Cardiac fibroblast (primary cell): ENCODE results near the gene SLC48A1.
A peak's percentile ranks its signal among the peaks of the same experiment; 100 is the strongest.
"Not testable (repeated sequence)": the region's sequence is repeated elsewhere in the genome, so short reads cannot be mapped to it uniquely, and the experiment has no call there.

Experiments
- DNase-seq, 2 donors: peaks; one replicate each; pipeline versions ENCODE4 v3.0.0 to v3.0.0-alpha.2; 2010; ENCODE audit warnings: low read depth in 2 of 2
- H3K4me3 ChIP-seq, 2 donors: replicated peaks in 1 of 2; 1 replicate in 1 of 2; 2 replicates in 1 of 2; pipeline ENCODE4 v1.5.1; 2011; ENCODE audit warnings: low read depth in 2 of 2, low read length in 2 of 2, mild to moderate bottlenecking in 2 of 2, moderate library complexity in 1 of 2
- CTCF ChIP-seq: IDR thresholded peaks from one replicate; pipeline ENCODE4 v1.5.1; 2011; ENCODE audit warnings: low read depth, mild to moderate bottlenecking, low read length, inconsistent platforms

The SLC48A1 gene

DNA sequence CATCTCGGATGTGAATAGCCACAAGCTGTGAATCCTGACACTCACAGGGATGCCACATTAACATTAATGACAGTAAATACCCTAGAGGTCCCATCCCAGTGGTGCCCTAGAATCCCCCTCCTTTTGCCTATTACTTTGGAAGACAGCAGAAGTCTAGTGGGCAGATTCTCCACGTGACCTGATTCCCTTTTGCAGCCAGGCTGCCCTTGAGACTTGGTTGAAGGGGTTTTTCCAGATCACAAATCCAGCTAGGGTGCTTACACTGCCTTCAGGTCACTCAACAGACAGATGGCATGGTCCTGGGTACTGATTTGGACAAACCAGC, 38.0 kb downstream of the SLC48A1 start:
- no peak for TF ChIP-seq CTCF
- DNase-seq: peak in 1 of 2 donors; percentile 15
- no peak overlapping the region for H3K4me3 ChIP-seq

GRCh38 chr12:47811581-47812484, 38.8 kb downstream of the SLC48A1 start:
- DNase-seq: peak; percentile 92 to 93
- H3K4me3 ChIP-seq: peak overlapping the region in 1 of 2 donors; percentile 16
- no peak for TF ChIP-seq CTCF

DNA sequence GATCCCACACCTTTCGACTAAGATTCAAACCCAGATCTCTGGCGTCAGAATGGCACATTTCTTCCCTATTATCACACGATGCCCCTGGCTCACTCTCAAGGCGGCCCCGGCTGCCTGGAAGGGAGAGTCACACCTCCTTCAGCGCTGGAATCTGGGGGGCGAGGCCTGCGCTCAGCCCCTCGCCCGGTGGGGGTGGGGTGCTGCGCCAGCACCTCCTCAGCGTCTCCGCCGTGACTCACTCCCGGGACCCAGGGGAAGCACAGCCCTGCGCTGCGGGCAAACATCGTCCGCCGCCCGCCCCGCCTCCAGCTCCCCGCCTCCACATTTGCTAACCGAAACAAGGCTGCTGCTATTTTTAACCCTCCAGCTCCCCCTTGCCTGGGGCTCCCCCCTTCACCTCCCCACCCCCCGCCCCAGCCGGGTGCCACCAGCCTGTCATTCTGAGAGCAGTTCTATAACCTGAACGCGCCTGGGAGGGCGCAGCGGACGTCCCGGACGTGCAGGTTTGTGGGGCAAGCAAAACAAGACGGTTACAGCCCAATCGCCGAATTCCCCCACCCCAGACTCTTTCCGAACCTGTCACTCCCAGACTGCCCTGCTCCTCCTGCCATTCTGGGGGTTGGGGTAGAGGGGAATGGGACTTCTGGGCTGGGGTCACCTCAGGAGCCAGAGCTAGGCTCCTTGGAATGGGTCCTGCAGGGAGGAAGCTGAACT, 39.9 kb downstream of the SLC48A1 start:
- peak; percentile 82 to 93 for DNase-seq
- H3K4me3 ChIP-seq: peak overlapping the region; percentile 19 to 38
- no peak for TF ChIP-seq CTCF

DNA sequence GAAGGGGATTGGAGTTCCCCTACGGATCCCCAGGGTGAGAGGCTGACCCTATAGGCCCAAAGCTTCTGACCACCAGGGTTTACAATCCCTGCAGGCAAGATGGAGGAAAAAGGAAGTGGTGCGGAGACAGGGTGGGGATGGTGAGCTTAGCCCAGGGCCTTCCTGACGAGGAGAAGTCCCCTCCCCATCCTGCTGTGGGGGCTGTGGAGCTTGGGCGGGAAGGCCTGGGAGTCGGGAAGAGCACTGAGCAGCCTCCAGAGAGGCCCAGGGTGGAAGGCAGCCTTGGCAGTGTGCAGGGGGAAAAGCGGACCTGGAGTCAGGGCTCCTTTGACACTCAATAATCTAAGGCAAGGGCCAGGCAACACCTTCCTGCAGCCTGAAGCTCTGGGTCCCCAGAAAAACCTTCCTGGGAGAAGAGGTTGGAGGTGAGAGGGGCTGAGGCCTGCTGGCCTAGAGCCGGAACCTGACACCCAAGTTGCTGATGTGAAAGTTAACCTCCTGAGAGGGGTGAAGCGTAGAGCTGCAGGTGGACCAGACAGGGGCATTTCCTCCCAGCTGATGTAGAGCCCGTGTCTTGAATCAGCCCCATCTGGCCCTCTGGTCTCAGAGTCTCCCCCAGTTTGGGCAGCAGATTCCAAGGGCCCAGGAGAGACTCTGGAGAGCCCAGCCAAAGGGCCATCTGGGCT, 40.6 kb downstream of the SLC48A1 start:
- peak in 1 of 2 donors; percentile 50 for DNase-seq
- TF ChIP-seq CTCF: no peak
- peak overlapping the region; percentile 19 to 38 for H3K4me3 ChIP-seq

- no peak for DNase-seq
- TF ChIP-seq CTCF: no peak
- H3K4me3 ChIP-seq: no peak overlapping the region
These were observed 41.6 kb downstream of the SLC48A1 start for GRCh38 chr12:47814539-47815170.

DNA sequence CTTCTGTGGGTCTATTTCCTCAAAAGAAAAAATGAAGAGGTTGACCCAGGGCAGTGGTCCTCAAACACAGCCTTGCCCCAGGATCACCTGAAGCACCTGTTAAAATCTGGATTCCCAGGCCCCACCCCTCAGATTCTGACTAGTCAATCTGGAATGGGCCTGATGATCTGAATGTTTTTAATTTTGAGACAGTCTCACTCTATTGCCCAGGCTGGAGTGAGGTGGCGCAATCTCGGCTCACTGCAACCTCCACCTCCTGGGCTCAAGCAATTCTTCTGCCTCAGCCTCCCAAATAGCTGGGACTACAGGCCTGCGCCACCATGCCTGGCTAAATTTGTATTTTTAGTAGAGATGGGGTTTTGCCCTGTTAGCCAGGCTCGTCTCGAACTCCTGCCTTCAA, 42.4 kb downstream of the SLC48A1 start:
- H3K4me3 ChIP-seq: not testable (repeated sequence)
- DNase-seq: peak in 1 of 2 donors; percentile 26
